ENCODE results near the gene TCF7L1. TPM values are rescaled to one million over a fixed set of nuclear protein-coding genes. Genes with fewer than 3 reads are reported as not detected.

Gene TCF7L1
- total RNA-seq, 2 experiments from 2014 or later: not detected

- Mint-ChIP-seq H3K4me1 (no peaks in the 10 kb centered on the region), H3K36me3 (no peaks in the 10 kb centered on the region), H3K27me3 (peaks cover 6% of the 10 kb centered on the region), H3K4me3 (no peak overlapping the region), H3K9me3 (ENCODE audit: low read depth) (no peaks in the 10 kb centered on the region), H3K27ac (no peak overlapping the region)
- CTCF ChIA-PET: interaction anchor here (1.2 kb wide), 1 partner anchor 53 kb away, joined by 3 read pairs; no protein-coding TSS in a partner anchor
- DNase-seq: no peak
- no peak for ATAC-seq
Measured at GRCh38 chr2:85160966-85161960, 28.1 kb downstream of the TCF7L1 start.

- ATAC-seq (no peak), DNase-seq (no peak)
- Mint-ChIP-seq H3K9me3 (ENCODE audit: low read depth) (no peaks in the 10 kb centered on the region), H3K4me1 (no peaks in the 10 kb centered on the region), H3K36me3 (no peaks in the 10 kb centered on the region), H3K4me3 (no peak overlapping the region), H3K27ac (no peak overlapping the region), H3K27me3 (peaks cover 6% of the 10 kb centered on the region)
- CTCF ChIA-PET: no interaction called here
Measured at GRCh38 chr2:85162746-85163301, 29.6 kb downstream of the TCF7L1 start.

- no peak overlapping the region for H3K4me3 Mint-ChIP-seq
- CTCF ChIA-PET: no interaction called here
- H3K27ac Mint-ChIP-seq: no peak overlapping the region
- DNase-seq (no peak), ATAC-seq (no peak)
- peaks cover 6% of the 10 kb centered on the region for H3K27me3 Mint-ChIP-seq
- no peaks in the 10 kb centered on the region for H3K4me1 Mint-ChIP-seq
- no peaks in the 10 kb centered on the region for H3K9me3 Mint-ChIP-seq (ENCODE audit: low read depth)
- H3K36me3 Mint-ChIP-seq: no peaks in the 10 kb centered on the region
Measured at GRCh38 chr2:85163675-85164074, 30.5 kb downstream of the TCF7L1 start.

GRCh38 chr2:85164145-85164569 is 31.0 kb downstream of the TCF7L1 start:
- ATAC-seq (no peak), DNase-seq (no peak)
- H3K4me3 Mint-ChIP-seq: no peak overlapping the region
- H3K36me3 Mint-ChIP-seq: no peaks in the 10 kb centered on the region
- CTCF ChIA-PET: no interaction called here
- no peak overlapping the region for H3K27ac Mint-ChIP-seq
- peaks cover 6% of the 10 kb centered on the region for H3K27me3 Mint-ChIP-seq
- H3K4me1 Mint-ChIP-seq: no peaks in the 10 kb centered on the region
- H3K9me3 Mint-ChIP-seq (ENCODE audit: low read depth): no peaks in the 10 kb centered on the region

GRCh38 chr2:85165088-85165690 is 32.0 kb downstream of the TCF7L1 start:
- CTCF ChIA-PET: interaction anchor here (1.4 kb wide), 1 partner anchor 102 kb away, joined by 3 read pairs; no protein-coding TSS in a partner anchor
- H3K27ac Mint-ChIP-seq: no peak overlapping the region
- no peaks in the 10 kb centered on the region for H3K4me1 Mint-ChIP-seq
- H3K9me3 Mint-ChIP-seq (ENCODE audit: low read depth): no peaks in the 10 kb centered on the region
- H3K27me3 Mint-ChIP-seq: peaks cover 4% of the 10 kb centered on the region
- ATAC-seq (no peak), DNase-seq (no peak)
- H3K36me3 Mint-ChIP-seq: no peaks in the 10 kb centered on the region
- H3K4me3 Mint-ChIP-seq: no peak overlapping the region

GRCh38 chr2:85166021-85166420 is 32.8 kb downstream of the TCF7L1 start:
- H3K27me3 Mint-ChIP-seq: peaks cover 3% of the 10 kb centered on the region
- H3K27ac Mint-ChIP-seq: no peak overlapping the region
- no peak overlapping the region for H3K4me3 Mint-ChIP-seq
- ATAC-seq (no peak), DNase-seq (no peak)
- CTCF ChIA-PET: interaction anchor here (1.4 kb wide), 1 partner anchor 101 kb away, joined by 3 read pairs; no protein-coding TSS in a partner anchor
- no peaks in the 10 kb centered on the region for H3K36me3 Mint-ChIP-seq
- H3K4me1 Mint-ChIP-seq: no peaks in the 10 kb centered on the region
- no peaks in the 10 kb centered on the region for H3K9me3 Mint-ChIP-seq (ENCODE audit: low read depth)

GRCh38 chr2:85167479-85167878 is 34.3 kb downstream of the TCF7L1 start:
- no peak for ATAC-seq
- CTCF ChIA-PET: no interaction called here
- no peaks in the 10 kb centered on the region for H3K4me1 Mint-ChIP-seq
- H3K9me3 Mint-ChIP-seq (ENCODE audit: low read depth): no peaks in the 10 kb centered on the region
- DNase-seq: no peak
- no peaks in the 10 kb centered on the region for H3K36me3 Mint-ChIP-seq
- H3K27ac Mint-ChIP-seq: no peak overlapping the region
- H3K4me3 Mint-ChIP-seq: no peak overlapping the region
- H3K27me3 Mint-ChIP-seq: no peaks in the 10 kb centered on the region

- no peak overlapping the region for H3K4me3 Mint-ChIP-seq
- no peaks in the 10 kb centered on the region for H3K4me1 Mint-ChIP-seq
- CTCF ChIA-PET: no interaction called here
- no peak overlapping the region for H3K27ac Mint-ChIP-seq
- H3K9me3 Mint-ChIP-seq (ENCODE audit: low read depth): no peaks in the 10 kb centered on the region
- DNase-seq (no peak), ATAC-seq (no peak)
- no peaks in the 10 kb centered on the region for H3K27me3 Mint-ChIP-seq
- no peaks in the 10 kb centered on the region for H3K36me3 Mint-ChIP-seq
Measured at GRCh38 chr2:85168942-85169341, 35.8 kb downstream of the TCF7L1 start.

GRCh38 chr2:85169581-85169980 is 36.4 kb downstream of the TCF7L1 start:
- H3K36me3 Mint-ChIP-seq: no peaks in the 10 kb centered on the region
- H3K27me3 Mint-ChIP-seq: peaks cover under 1% of the 10 kb centered on the region
- ATAC-seq (no peak), DNase-seq (no peak)
- no peak overlapping the region for H3K27ac Mint-ChIP-seq
- CTCF ChIA-PET: no interaction called here
- H3K4me3 Mint-ChIP-seq: no peak overlapping the region
- H3K9me3 Mint-ChIP-seq (ENCODE audit: low read depth): no peaks in the 10 kb centered on the region
- H3K4me1 Mint-ChIP-seq: no peaks in the 10 kb centered on the region

GRCh38 chr2:85170938-85171475 is 37.8 kb downstream of the TCF7L1 start:
- no peaks in the 10 kb centered on the region for H3K4me1 Mint-ChIP-seq
- CTCF ChIA-PET: no interaction called here
- H3K36me3 Mint-ChIP-seq: no peaks in the 10 kb centered on the region
- no peak for ATAC-seq
- DNase-seq: no peak
- H3K27ac Mint-ChIP-seq: no peak overlapping the region
- no peak overlapping the region for H3K4me3 Mint-ChIP-seq
- no peaks in the 10 kb centered on the region for H3K9me3 Mint-ChIP-seq (ENCODE audit: low read depth)
- peaks cover 9% of the 10 kb centered on the region for H3K27me3 Mint-ChIP-seq

- ATAC-seq: no peak
- Mint-ChIP-seq H3K4me3 (no peak overlapping the region), H3K36me3 (no peaks in the 10 kb centered on the region), H3K27me3 (peaks cover 14% of the 10 kb centered on the region), H3K4me1 (no peaks in the 10 kb centered on the region), H3K27ac (no peak overlapping the region), H3K9me3 (ENCODE audit: low read depth) (no peaks in the 10 kb centered on the region)
- CTCF ChIA-PET: no interaction called here
- no peak for DNase-seq
Measured at GRCh38 chr2:85171916-85172315, 38.7 kb downstream of the TCF7L1 start.

GRCh38 chr2:85173909-85174308 is 40.7 kb downstream of the TCF7L1 start:
- no peak for ATAC-seq
- H3K9me3 Mint-ChIP-seq (ENCODE audit: low read depth): no peaks in the 10 kb centered on the region
- peaks cover 12% of the 10 kb centered on the region for H3K4me1 Mint-ChIP-seq
- no peak for DNase-seq
- H3K4me3 Mint-ChIP-seq: no peak overlapping the region
- CTCF ChIA-PET: no interaction called here
- H3K27me3 Mint-ChIP-seq: peaks cover 14% of the 10 kb centered on the region
- H3K27ac Mint-ChIP-seq: no peak overlapping the region
- no peaks in the 10 kb centered on the region for H3K36me3 Mint-ChIP-seq

- H3K9me3 Mint-ChIP-seq (ENCODE audit: low read depth): no peaks in the 10 kb centered on the region
- no peaks in the 10 kb centered on the region for H3K36me3 Mint-ChIP-seq
- ATAC-seq: no peak
- no peak overlapping the region for H3K27ac Mint-ChIP-seq
- CTCF ChIA-PET: interaction anchor here (0.6 kb wide), 1 partner anchor 125 kb away, joined by 3 read pairs; no protein-coding TSS in a partner anchor
- peaks cover 12% of the 10 kb centered on the region for H3K4me1 Mint-ChIP-seq
- H3K27me3 Mint-ChIP-seq: peaks cover 14% of the 10 kb centered on the region
- H3K4me3 Mint-ChIP-seq: no peak overlapping the region
- DNase-seq: no peak
Measured at GRCh38 chr2:85174943-85175342, 41.8 kb downstream of the TCF7L1 start.

All from activated CD8-positive, alpha-beta memory T cell treated with anti-CD3 and anti-CD28 coated beads, Interleukin-2, amount 10 ng/mL, durations not matched to agents 7 days and 5 days (primary cell).